22Rv1 (cell line): ENCODE data around the gene PANX2.

Source experiments
- ZFX ChIP-seq: fragments of 450-650 bp; IDR thresholded peaks from 2 replicates; pipeline ENCODE4 v1.6.1; 2017; ENCODE audit warnings: antibody characterized with exemption, borderline replicate concordance
- TF ChIP-seq, protein P1 (sequence below): fragments of 450-650 bp; IDR thresholded peaks from 2 replicates; pipeline ENCODE4 v1.5.1; 2017; ENCODE audit warnings: mild to moderate bottlenecking

DNA sequence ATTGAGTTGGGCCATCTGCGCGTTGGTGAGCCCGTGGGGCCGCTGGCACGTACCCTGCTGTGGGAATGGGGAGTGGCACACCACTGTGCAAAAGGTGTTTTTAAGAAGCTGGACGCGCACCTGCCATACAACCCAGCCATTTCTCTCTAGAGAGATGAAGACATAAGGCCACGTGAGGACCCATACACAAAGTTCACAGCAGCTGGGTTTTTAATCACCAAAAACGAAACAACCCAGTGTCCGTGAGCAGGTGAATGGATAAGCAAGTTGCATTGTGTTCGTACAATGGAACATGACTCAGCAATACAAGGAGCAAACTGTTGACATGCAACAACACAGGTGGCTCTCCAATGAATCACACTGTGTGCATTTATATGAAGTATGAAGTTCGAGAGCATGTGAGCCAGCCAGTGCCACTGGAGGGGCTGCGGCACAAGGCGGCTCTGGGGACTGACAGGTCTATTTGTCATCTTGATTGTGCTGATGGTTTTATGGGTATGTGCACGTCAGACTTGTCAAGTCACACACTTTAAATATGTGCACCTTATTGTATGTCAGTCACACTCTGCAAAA is 30.6 kb upstream of the PANX2 start:
- TF ChIP-seq, protein P1, sequence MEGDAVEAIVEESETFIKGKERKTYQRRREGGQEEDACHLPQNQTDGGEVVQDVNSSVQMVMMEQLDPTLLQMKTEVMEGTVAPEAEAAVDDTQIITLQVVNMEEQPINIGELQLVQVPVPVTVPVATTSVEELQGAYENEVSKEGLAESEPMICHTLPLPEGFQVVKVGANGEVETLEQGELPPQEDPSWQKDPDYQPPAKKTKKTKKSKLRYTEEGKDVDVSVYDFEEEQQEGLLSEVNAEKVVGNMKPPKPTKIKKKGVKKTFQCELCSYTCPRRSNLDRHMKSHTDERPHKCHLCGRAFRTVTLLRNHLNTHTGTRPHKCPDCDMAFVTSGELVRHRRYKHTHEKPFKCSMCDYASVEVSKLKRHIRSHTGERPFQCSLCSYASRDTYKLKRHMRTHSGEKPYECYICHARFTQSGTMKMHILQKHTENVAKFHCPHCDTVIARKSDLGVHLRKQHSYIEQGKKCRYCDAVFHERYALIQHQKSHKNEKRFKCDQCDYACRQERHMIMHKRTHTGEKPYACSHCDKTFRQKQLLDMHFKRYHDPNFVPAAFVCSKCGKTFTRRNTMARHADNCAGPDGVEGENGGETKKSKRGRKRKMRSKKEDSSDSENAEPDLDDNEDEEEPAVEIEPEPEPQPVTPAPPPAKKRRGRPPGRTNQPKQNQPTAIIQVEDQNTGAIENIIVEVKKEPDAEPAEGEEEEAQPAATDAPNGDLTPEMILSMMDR, result no peak
- no peak for TF ChIP-seq ZFX
